H9 (cell line): ENCODE results near the gene CENPM. TPM values are rescaled to one million over a fixed set of nuclear protein-coding genes. Genes with fewer than 3 reads are reported as not detected.
A peak's percentile ranks its signal among the peaks of the same experiment; 100 is the strongest.

Source experiments
- DNase-seq: peaks from one replicate; pipeline ENCODE4 v3.0.0-alpha.2; 2017
- H2AFZ ChIP-seq: one replicate; pipeline ENCODE4 v1.6.1; 2013; ENCODE audit warnings: mild to moderate bottlenecking, low read length, control low read depth, moderate library complexity
- H2AK5ac ChIP-seq: 2 replicates; pipeline ENCODE4 v1.6.1; 2013; ENCODE audit warnings: low read length, control low read depth, mixed read lengths; ENCODE audit not compliant: insufficient read length
- H2BK120ac ChIP-seq: one replicate; pipeline ENCODE4 v1.6.1; 2013; ENCODE audit warnings: low read depth, mild to moderate bottlenecking, low read length, control low read depth, inconsistent platforms; ENCODE audit not compliant: poor library complexity, severe bottlenecking
- H2BK12ac ChIP-seq: 2 replicates; pipeline ENCODE4 v1.6.1; 2013; ENCODE audit warnings: low read length, control low read depth, mixed read lengths, low read depth; ENCODE audit not compliant: insufficient read length
- H2BK15ac ChIP-seq: 2 replicates; pipeline ENCODE4 v1.6.1; 2013; ENCODE audit warnings: low read depth, low read length, control low read depth
- H2BK20ac ChIP-seq: one replicate; pipeline ENCODE4 v1.6.1; 2013; ENCODE audit warnings: low read depth, mild to moderate bottlenecking, low read length, control low read depth, inconsistent platforms; ENCODE audit not compliant: poor library complexity, severe bottlenecking
- H2BK5ac ChIP-seq: 2 replicates; pipeline ENCODE4 v1.6.1; 2013; ENCODE audit warnings: low read length, control low read depth, mixed read lengths; ENCODE audit not compliant: insufficient read length
- H3K14ac ChIP-seq: 2 replicates; pipeline ENCODE4 v1.6.1; 2013; ENCODE audit warnings: low read length, control low read depth; ENCODE audit not compliant: insufficient read depth
- H3K18ac ChIP-seq: 2 replicates; pipeline ENCODE4 v1.6.1; 2013; ENCODE audit warnings: low read depth, mild to moderate bottlenecking, mixed read lengths, low read length, control low read depth; ENCODE audit not compliant: insufficient read length
- H3K23ac ChIP-seq: 2 replicates; pipeline ENCODE4 v1.6.1; 2013; ENCODE audit warnings: low read length, control low read depth, mixed read lengths, low read depth; ENCODE audit not compliant: insufficient read length
- H3K23me2 ChIP-seq: 2 replicates; pipeline ENCODE4 v1.6.1; 2013; ENCODE audit warnings: low read depth, mild to moderate bottlenecking, mixed read lengths, low read length, control low read depth; ENCODE audit not compliant: insufficient read length, poor library complexity, severe bottlenecking
- H3K27ac ChIP-seq: 2 replicates; pipeline ENCODE4 v1.5.1; 2013; ENCODE audit warnings: low read length, control low read depth, mixed read lengths, low read depth; ENCODE audit not compliant: insufficient read length
- H3K27me3 ChIP-seq: 2 replicates; pipeline ENCODE4 v1.6.1; 2013; ENCODE audit warnings: low read length, control low read depth, inconsistent platforms; ENCODE audit not compliant: insufficient read depth
- H3K4ac ChIP-seq: 2 replicates; pipeline ENCODE4 v1.6.1; 2013; ENCODE audit warnings: low read depth, mild to moderate bottlenecking, control low read depth, inconsistent platforms, low read length, moderate library complexity
- H3K4me1 ChIP-seq: 2 replicates; pipeline ENCODE4 v1.6.1; 2013; ENCODE audit warnings: low read length, control low read depth, inconsistent platforms; ENCODE audit not compliant: insufficient read depth
- H3K4me2 ChIP-seq: 2 replicates; pipeline ENCODE4 v1.6.1; 2013; ENCODE audit warnings: low read length, control low read depth, mixed read lengths; ENCODE audit not compliant: insufficient read length, insufficient read depth
- H3K56ac ChIP-seq: 2 replicates; pipeline ENCODE4 v1.6.1; 2013; ENCODE audit warnings: low read depth, mild to moderate bottlenecking, mixed read lengths, low read length, control low read depth; ENCODE audit not compliant: insufficient read length
- H3K79me1 ChIP-seq: 2 replicates; pipeline ENCODE4 v1.6.1; 2013; ENCODE audit warnings: low read depth, mild to moderate bottlenecking, moderate library complexity, low read length, control low read depth, inconsistent platforms; ENCODE audit not compliant: insufficient read depth, poor library complexity, severe bottlenecking
- H3K79me2 ChIP-seq: 2 replicates; pipeline ENCODE4 v1.6.1; 2013; ENCODE audit warnings: low read length, control low read depth, inconsistent platforms; ENCODE audit not compliant: insufficient read depth
- H3K9ac ChIP-seq: 2 replicates; pipeline ENCODE4 v1.6.1; 2013; ENCODE audit warnings: low read length, control low read depth, mixed read lengths; ENCODE audit not compliant: insufficient read length; ENCODE audit errors: extremely low read depth
- H3K9me3 ChIP-seq: one replicate; pipeline ENCODE4 v1.6.1; 2013; ENCODE audit warnings: low read depth, low read length, inconsistent platforms; ENCODE audit not compliant: control insufficient read depth
- H3T11ph ChIP-seq: one replicate; pipeline ENCODE4 v1.6.1; 2013; ENCODE audit warnings: mild to moderate bottlenecking, low read length, control low read depth, inconsistent platforms
- H4K20me1 ChIP-seq: one replicate; pipeline ENCODE4 v1.6.1; 2013; ENCODE audit not compliant: control insufficient read depth, insufficient read length, insufficient read depth
- H4K5ac ChIP-seq: 2 replicates; pipeline ENCODE4 v1.6.1; 2013; ENCODE audit warnings: low read depth, mild to moderate bottlenecking, mixed read lengths, low read length, control low read depth; ENCODE audit not compliant: insufficient read length
- H4K8ac ChIP-seq: replicated peaks from 2 replicates; pipeline ENCODE4 v1.6.1; 2013; ENCODE audit warnings: low read length, control low read depth, mixed read lengths, low read depth; ENCODE audit not compliant: insufficient read length
- H4K91ac ChIP-seq: 2 replicates; pipeline ENCODE4 v1.6.1; 2013; ENCODE audit warnings: low read depth, mild to moderate bottlenecking, moderate library complexity, mixed read lengths, low read length, control low read depth; ENCODE audit not compliant: insufficient read length
- H3K27ac Mint-ChIP-seq, 3 experiments: 2 replicates in 2 of 3; 3 replicates in 1 of 3; pipeline ENCODE4 v1.8.0; 2020 to 2021; ENCODE audit warnings: mixed read lengths in 3 of 3, mild to moderate bottlenecking in 1 of 3, moderate library complexity in 1 of 3
- H3K27me3 Mint-ChIP-seq: 2 replicates; pipeline ENCODE4 v1.8.0; 2021; ENCODE audit warnings: low read depth, mild to moderate bottlenecking, moderate library complexity, mixed read lengths
- H3K36me3 Mint-ChIP-seq, 3 experiments: 2 replicates in 2 of 3; 3 replicates in 1 of 3; pipeline ENCODE4 v1.8.0; 2020 to 2021; ENCODE audit warnings: low read depth in 3 of 3, mixed read lengths in 3 of 3; ENCODE audit not compliant: insufficient read depth in 1 of 3
- H3K4me1 Mint-ChIP-seq, 2 experiments: 2 replicates each; pipeline ENCODE4 v1.8.0; 2020; ENCODE audit warnings: mixed read lengths in 2 of 2
- H3K4me3 Mint-ChIP-seq, 2 experiments: 2 replicates in 1 of 2; 3 replicates in 1 of 2; pipeline ENCODE4 v1.8.0; 2020 to 2021; ENCODE audit warnings: mild to moderate bottlenecking in 2 of 2, mixed read lengths in 2 of 2, moderate library complexity in 1 of 2
- H3K9me3 Mint-ChIP-seq, 2 experiments: 2 replicates in 1 of 2; 3 replicates in 1 of 2; pipeline ENCODE4 v1.8.0; 2020; ENCODE audit warnings: mild to moderate bottlenecking in 2 of 2, mixed read lengths in 2 of 2, moderate library complexity in 1 of 2
- WGBS: extraction: QIAGEN DNeasy Blood & Tissue Kit; methylation state at CpG from one replicate; pipeline ENCODE4 v1.1.7; 2013; ENCODE audit warnings: missing lambda C conversion rate, low lambda C conversion rate, mixed read lengths; ENCODE audit not compliant: insufficient read length; ENCODE audit errors: extremely low coverage; 5-methylcytosine and 5-hydroxymethylcytosine counted together
- total RNA-seq: library from RNA; stranded (reverse); gene quantifications from 2 replicates; pipeline ENCODE4 v1.2.1, GENCODE V29; 2021
- TF ChIP-seq, protein P1 (sequence below): fragments of 200-600 bp; sonication (generic); conservative IDR thresholded peaks from 3 replicates; pipeline ENCODE4 v1.8.0; 2021; ENCODE audit warnings: antibody characterized with exemption, mild to moderate bottlenecking

Gene CENPM
- total RNA-seq, 1 experiment from 2014 or later: 36.5 TPM

- Histone ChIP-seq H3K56ac (no peak overlapping the region), H4K8ac (no peak overlapping the region), H3K27me3 (no peaks in the 10 kb centered on the region), H3K4me2 (no peak overlapping the region), H3K79me1 (no peaks in the 10 kb centered on the region), H3K27ac (no peak overlapping the region), H3K14ac (no peak overlapping the region), H2AK5ac (no peak overlapping the region), H3K23me2 (no peaks in the 10 kb centered on the region), H2BK12ac (no peak overlapping the region), H2BK20ac (no peak overlapping the region), H2BK15ac (no peak overlapping the region), H4K5ac (no peak overlapping the region), H3K4me1 (no peaks in the 10 kb centered on the region), H3K79me2 (no peaks in the 10 kb centered on the region), H3K4ac (no peak overlapping the region), H4K91ac (no peak overlapping the region), H3K9me3 (no peaks in the 10 kb centered on the region), H2BK5ac (no peak overlapping the region), H3K18ac (no peak overlapping the region), H2BK120ac (no peak overlapping the region), H4K20me1 (no peaks in the 10 kb centered on the region), H3K23ac (no peak overlapping the region), H3T11ph (no peak overlapping the region), H2AFZ (no peak overlapping the region), H3K9ac (no peak overlapping the region)
- TF ChIP-seq, protein P1, sequence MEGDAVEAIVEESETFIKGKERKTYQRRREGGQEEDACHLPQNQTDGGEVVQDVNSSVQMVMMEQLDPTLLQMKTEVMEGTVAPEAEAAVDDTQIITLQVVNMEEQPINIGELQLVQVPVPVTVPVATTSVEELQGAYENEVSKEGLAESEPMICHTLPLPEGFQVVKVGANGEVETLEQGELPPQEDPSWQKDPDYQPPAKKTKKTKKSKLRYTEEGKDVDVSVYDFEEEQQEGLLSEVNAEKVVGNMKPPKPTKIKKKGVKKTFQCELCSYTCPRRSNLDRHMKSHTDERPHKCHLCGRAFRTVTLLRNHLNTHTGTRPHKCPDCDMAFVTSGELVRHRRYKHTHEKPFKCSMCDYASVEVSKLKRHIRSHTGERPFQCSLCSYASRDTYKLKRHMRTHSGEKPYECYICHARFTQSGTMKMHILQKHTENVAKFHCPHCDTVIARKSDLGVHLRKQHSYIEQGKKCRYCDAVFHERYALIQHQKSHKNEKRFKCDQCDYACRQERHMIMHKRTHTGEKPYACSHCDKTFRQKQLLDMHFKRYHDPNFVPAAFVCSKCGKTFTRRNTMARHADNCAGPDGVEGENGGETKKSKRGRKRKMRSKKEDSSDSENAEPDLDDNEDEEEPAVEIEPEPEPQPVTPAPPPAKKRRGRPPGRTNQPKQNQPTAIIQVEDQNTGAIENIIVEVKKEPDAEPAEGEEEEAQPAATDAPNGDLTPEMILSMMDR: no peak
- H3K4me3 Mint-ChIP-seq: no peak overlapping the region
- peaks cover 41 to 87% (median 85%) of the 10 kb centered on the region in 3 experiments; a peak in 6 of 7 replicates for H3K36me3 Mint-ChIP-seq
- no peaks in the 10 kb centered on the region for H3K4me1 Mint-ChIP-seq
- H3K9me3 Mint-ChIP-seq: no peaks in the 10 kb centered on the region
- WGBS: no CpG with 5 or more reads among the region's 4 CpGs
- H3K27ac Mint-ChIP-seq: peak overlapping the region in 2 of 3 experiments; percentile 42 to 86; a peak in 3 of 7 replicates
- H3K27me3 Mint-ChIP-seq: no peaks in the 10 kb centered on the region
- DNase-seq: no peak
Observed at GRCh38 chr22:41892721-41893120, 54.2 kb downstream of the CENPM start.
